HCT116 (cell line): Measurements from ENCODE around the gene RAB37. TPM values are rescaled to one million over a fixed set of nuclear protein-coding genes. Genes with fewer than 3 reads are reported as not detected.

Experiments used
- ATAC-seq: fragments of 200-7000 bp; cut with Tn5 transposase; 2 replicates; pipeline ENCODE4 v1.9.1; 2020; ENCODE audit warnings: mild to moderate bottlenecking, moderate library complexity
- BruUV-seq: library from RNA; stranded (reverse); fragments of 400-500 nt; replicated peaks from 2 replicates; lab custom pipeline; 2021; lab: Mats Ljungman, UMichigan
- CTCF ChIA-PET: fragments of 300-600 bp; sonication (Branson Sonifier 250); formaldehyde crosslinking; loops from one replicate; lab custom pipeline; 2021; ENCODE audit warnings: antibody characterized with exemption; lab: Charles Lee
- POLR2A ChIA-PET: fragments of 300-600, 350-600 bp; sonication (Branson Sonifier 250); formaldehyde crosslinking; loops from one replicate; lab custom pipeline; 2021; ENCODE audit warnings: antibody characterized with exemption; lab: Charles Lee
- RAD21 ChIA-PET, 2 experiments: fragments of 300-600 bp; sonication (Branson Sonifier 250); formaldehyde crosslinking; loops; one replicate each; lab custom pipeline; 2023; ENCODE audit warnings: low total read pairs in 2 of 2; ENCODE audit not compliant: uncharacterized antibody in 2 of 2, unreplicated experiment in 2 of 2, low non-redundant PET in 1 of 2; lab: Charles Lee
- DNase-seq: peaks from one replicate; pipeline ENCODE4 v3.0.0-alpha.2; 2010; ENCODE audit warnings: low read depth, low spot score
- H2AFZ ChIP-seq: fragments of 200-600 bp; shearing (Covaris generic), sonication (generic); 2 replicates; pipeline ENCODE4 v1.6.1; 2017; ENCODE audit warnings: low read depth, mixed run types, mixed read lengths, antibody characterized with exemption, low read length; ENCODE audit not compliant: poor library complexity, severe bottlenecking
- H3K27ac ChIP-seq: 2 replicates; pipeline ENCODE4 v1.5.1; 2012; ENCODE audit warnings: low read depth, low read length
- H3K27me3 ChIP-seq: fragments of 200-600 bp; sonication (generic); 2 replicates; pipeline ENCODE4 v1.6.1; 2016; ENCODE audit warnings: mixed run types, low read length, mixed read lengths; ENCODE audit not compliant: insufficient read depth
- H3K36me3 ChIP-seq, 2 experiments: fragments of 200-500 bp in 1 of 2; fragments of 200-600 bp in 1 of 2; sonication (Bioruptor generic) in 1 of 2; sonication (generic) in 1 of 2; 2 replicates each; pipeline versions ENCODE4 v1.5.1 to v1.6.1; 2014 to 2016; ENCODE audit warnings: low read length in 2 of 2, inconsistent platforms in 1 of 2, mixed read lengths in 1 of 2, mixed run types in 1 of 2; ENCODE audit not compliant: insufficient read depth in 2 of 2, control insufficient read depth in 1 of 2
- H3K4me1 ChIP-seq, 2 experiments: fragments of 200-600 bp in 1 of 2; sonication (generic) in 1 of 2; 2 replicates each; pipeline versions ENCODE4 v1.5.1 to v1.6.1; 2012 to 2017; ENCODE audit warnings: low read length in 2 of 2, inconsistent platforms in 1 of 2, mild to moderate bottlenecking in 1 of 2, mixed read lengths in 1 of 2, mixed run types in 1 of 2, moderate library complexity in 1 of 2; ENCODE audit not compliant: insufficient read depth in 2 of 2, control insufficient read depth in 1 of 2
- H3K4me2 ChIP-seq: fragments of 200-600 bp; sonication (generic); 2 replicates; pipeline ENCODE4 v1.6.1; 2017; ENCODE audit warnings: mixed run types, low read length, mixed read lengths
- H3K4me3 ChIP-seq, 2 experiments: fragments of 200-600 bp in 1 of 2; sonication (generic) in 1 of 2; replicated peaks in 1 of 2; 2 replicates each; pipeline ENCODE4 v1.5.1; 2011 to 2016; ENCODE audit warnings: low read length in 2 of 2, control low read depth in 1 of 2, low read depth in 1 of 2, mild to moderate bottlenecking in 1 of 2, mixed read lengths in 1 of 2, mixed run types in 1 of 2
- H3K79me2 ChIP-seq: fragments of 200-600 bp; sonication (generic); 2 replicates; pipeline ENCODE4 v1.6.1; 2017; ENCODE audit warnings: mild to moderate bottlenecking, mixed run types, low read length, moderate library complexity, mixed read lengths; ENCODE audit not compliant: insufficient read depth
- H3K9ac ChIP-seq: fragments of 200-600 bp; sonication (generic); 2 replicates; pipeline ENCODE4 v1.6.1; 2016; ENCODE audit warnings: low read length, mixed read lengths
- H3K9me2 ChIP-seq: fragments of 200-600 bp; sonication (generic), shearing (Covaris generic); 2 replicates; pipeline ENCODE4 v1.6.1; 2017; ENCODE audit warnings: mixed run types, mild to moderate bottlenecking, moderate library complexity; ENCODE audit not compliant: insufficient read depth
- H3K9me3 ChIP-seq, 2 experiments: fragments of 200-500 bp in 1 of 2; fragments of 200-600 bp in 1 of 2; sonication (Bioruptor generic) in 1 of 2; sonication (generic) in 1 of 2; 2 replicates each; pipeline ENCODE4 v1.6.1; 2014 to 2017; ENCODE audit warnings: low read length in 2 of 2, mixed read lengths in 2 of 2, inconsistent platforms in 1 of 2, low read depth in 1 of 2, mild to moderate bottlenecking in 1 of 2, mixed run types in 1 of 2, moderate library complexity in 1 of 2; ENCODE audit not compliant: control insufficient read depth in 1 of 2, insufficient read depth in 1 of 2
- H4K20me1 ChIP-seq: fragments of 200-600 bp; sonication (generic), shearing (Covaris generic); 2 replicates; pipeline ENCODE4 v1.6.1; 2017; ENCODE audit warnings: mixed run types, mild to moderate bottlenecking, moderate library complexity; ENCODE audit not compliant: insufficient read depth
- CBX3 ChIP-seq: IDR thresholded peaks from 2 replicates; pipeline ENCODE4 v1.6.1; 2012; ENCODE audit warnings: low read depth
- CEBPB ChIP-seq: IDR thresholded peaks from 2 replicates; pipeline ENCODE4 v1.6.1; 2012; ENCODE audit warnings: low read depth
- CTCF ChIP-seq, 3 experiments: fragments of 200-600 bp in 1 of 3; sonication (generic) in 1 of 3; IDR thresholded peaks in 2 of 3; conservative IDR thresholded peaks in 1 of 3; 2 replicates each; pipeline ENCODE4 v1.5.1; 2012 to 2017; ENCODE audit warnings: low read depth in 2 of 3, low read length in 2 of 3, antibody characterized with exemption in 1 of 3, borderline replicate concordance in 1 of 3, control low read depth in 1 of 3, mild to moderate bottlenecking in 1 of 3, mixed read lengths in 1 of 3, mixed run types in 1 of 3, moderate library complexity in 1 of 3; ENCODE audit not compliant: insufficient read depth in 1 of 3
- EGR1 ChIP-seq: IDR thresholded peaks from 2 replicates; pipeline ENCODE4 v1.6.1; 2012; ENCODE audit warnings: low read depth
- ELF1 ChIP-seq: IDR thresholded peaks from 2 replicates; pipeline ENCODE4 v1.6.1; 2012; ENCODE audit warnings: low read depth, borderline replicate concordance
- EZH2phosphoT487 ChIP-seq: fragments of 200-600 bp; IDR thresholded peaks from 2 replicates; pipeline ENCODE4 v1.6.1; 2018; ENCODE audit warnings: antibody characterized with exemption, borderline replicate concordance
- FOSL1 ChIP-seq: IDR thresholded peaks from 2 replicates; pipeline ENCODE4 v1.6.1; 2012; ENCODE audit warnings: low read depth
- POLR2A ChIP-seq: IDR thresholded peaks from 2 replicates; pipeline ENCODE4 v1.7.0; 2011; ENCODE audit warnings: borderline replicate concordance; ENCODE audit not compliant: insufficient read depth, insufficient read length; ENCODE audit errors: extremely low read depth
- POLR2AphosphoS5 ChIP-seq: IDR thresholded peaks from 2 replicates; pipeline ENCODE4 v1.6.1; 2011; ENCODE audit warnings: mild to moderate bottlenecking, low read depth, low read length, moderate library complexity
- RAD21 ChIP-seq: IDR thresholded peaks from 2 replicates; pipeline ENCODE4 v1.6.1; 2012; ENCODE audit warnings: low read depth, mild to moderate bottlenecking
- SIN3A ChIP-seq: IDR thresholded peaks from 2 replicates; pipeline ENCODE4 v1.6.1; 2012; ENCODE audit warnings: low read depth
- SP1 ChIP-seq: IDR thresholded peaks from 2 replicates; pipeline ENCODE4 v1.6.1; 2012; ENCODE audit warnings: low read depth
- YY1 ChIP-seq: IDR thresholded peaks from 2 replicates; pipeline ENCODE4 v1.6.1; 2011; ENCODE audit warnings: low read length, low read depth, moderate library complexity, mild to moderate bottlenecking; ENCODE audit not compliant: insufficient replicate concordance; ENCODE audit errors: extremely low read depth
- ZFX ChIP-seq: fragments of 450-650 bp; IDR thresholded peaks from 2 replicates; pipeline ENCODE4 v1.6.1; 2017
- intact Hi-C: fragments of 100-400 bp; cut with micrococcal nuclease; formaldehyde crosslinking; loops from 2 replicates; pipeline ENCODE4 v1.10.0; 2022
- total RNA-seq: library from RNA; stranded (reverse); gene quantifications from one replicate; pipeline ENCODE4 v1.2.1, GENCODE V29; 2021; ENCODE audit not compliant: unreplicated experiment
- TF ChIP-seq, protein P1 (sequence below): IDR thresholded peaks from 2 replicates; pipeline ENCODE4 v1.6.1; 2012; ENCODE audit warnings: low read depth

Gene RAB37
- total RNA-seq, 1 experiment from 2014 or later = 8.2 TPM

- TF ChIP-seq, protein P1, sequence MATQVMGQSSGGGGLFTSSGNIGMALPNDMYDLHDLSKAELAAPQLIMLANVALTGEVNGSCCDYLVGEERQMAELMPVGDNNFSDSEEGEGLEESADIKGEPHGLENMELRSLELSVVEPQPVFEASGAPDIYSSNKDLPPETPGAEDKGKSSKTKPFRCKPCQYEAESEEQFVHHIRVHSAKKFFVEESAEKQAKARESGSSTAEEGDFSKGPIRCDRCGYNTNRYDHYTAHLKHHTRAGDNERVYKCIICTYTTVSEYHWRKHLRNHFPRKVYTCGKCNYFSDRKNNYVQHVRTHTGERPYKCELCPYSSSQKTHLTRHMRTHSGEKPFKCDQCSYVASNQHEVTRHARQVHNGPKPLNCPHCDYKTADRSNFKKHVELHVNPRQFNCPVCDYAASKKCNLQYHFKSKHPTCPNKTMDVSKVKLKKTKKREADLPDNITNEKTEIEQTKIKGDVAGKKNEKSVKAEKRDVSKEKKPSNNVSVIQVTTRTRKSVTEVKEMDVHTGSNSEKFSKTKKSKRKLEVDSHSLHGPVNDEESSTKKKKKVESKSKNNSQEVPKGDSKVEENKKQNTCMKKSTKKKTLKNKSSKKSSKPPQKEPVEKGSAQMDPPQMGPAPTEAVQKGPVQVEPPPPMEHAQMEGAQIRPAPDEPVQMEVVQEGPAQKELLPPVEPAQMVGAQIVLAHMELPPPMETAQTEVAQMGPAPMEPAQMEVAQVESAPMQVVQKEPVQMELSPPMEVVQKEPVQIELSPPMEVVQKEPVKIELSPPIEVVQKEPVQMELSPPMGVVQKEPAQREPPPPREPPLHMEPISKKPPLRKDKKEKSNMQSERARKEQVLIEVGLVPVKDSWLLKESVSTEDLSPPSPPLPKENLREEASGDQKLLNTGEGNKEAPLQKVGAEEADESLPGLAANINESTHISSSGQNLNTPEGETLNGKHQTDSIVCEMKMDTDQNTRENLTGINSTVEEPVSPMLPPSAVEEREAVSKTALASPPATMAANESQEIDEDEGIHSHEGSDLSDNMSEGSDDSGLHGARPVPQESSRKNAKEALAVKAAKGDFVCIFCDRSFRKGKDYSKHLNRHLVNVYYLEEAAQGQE = no peak
- TF ChIP-seq FOSL1 = no peak
- TF ChIP-seq CTCF (IDR thresholded peaks at IDR 0.05 in 2 of 3, conservative IDR thresholded peaks at IDR 0.05 in 1 of 3; ENCODE audit: borderline replicate concordance in 1 of 3, insufficient read depth in 1 of 3, low read depth in 2 of 3, low read length in 2 of 3) = no peak
- no peak for TF ChIP-seq POLR2AphosphoS5
- no peak for TF ChIP-seq POLR2A
- TF ChIP-seq EGR1 = no peak
- no peak for TF ChIP-seq CBX3
- TF ChIP-seq YY1 = no peak
- no peak for TF ChIP-seq CEBPB
- no peak for TF ChIP-seq ZFX
- no peak for TF ChIP-seq SP1
- TF ChIP-seq SIN3A = no peak
- no peak for TF ChIP-seq ELF1
- no peak for TF ChIP-seq EZH2phosphoT487
- TF ChIP-seq RAD21 = no peak
- ChIA-PET RAD21 (no interaction called here), CTCF (interaction anchor here (1.0 to 1.5 kb wide), 2 partner anchors 9 to 14 kb away, joined by 4 to 6 read pairs; partner anchors contain the start of gene NAT9), POLR2A (no interaction called here)
- Histone ChIP-seq H3K4me3 (no peak overlapping the region), H3K4me1 (peaks cover 41 to 47% of the 10 kb centered on the region in 2 experiments), H4K20me1 (no peaks in the 10 kb centered on the region; the same call in 1 of the 2 replicates), H3K27me3 (no peaks in the 10 kb centered on the region), H3K4me2 (no peak overlapping the region), H3K9me3 (no peaks in the 10 kb centered on the region), H3K79me2 (peaks cover 47% of the 10 kb centered on the region), H3K36me3 (peaks cover 0 to 4% of the 10 kb centered on the region in 2 experiments; a peak in 1 of 4 replicates), H3K9me2 (no peaks in the 10 kb centered on the region), H2AFZ (no peak overlapping the region), H3K9ac (no peak overlapping the region), H3K27ac (no peak overlapping the region)
- BruUV-seq = no TSS peak
- intact Hi-C loops = no loop called here
- ATAC-seq = no peak
- DNase-seq = no peak
Measured at GRCh38 chr17:74761931-74762330, 24.9 kb downstream of the RAB37 start.
